Esophagus squamous epithelium (tissue), 5 donors: ENCODE measurements around the gene MAPKAPK3. TPM values are rescaled to one million over a fixed set of nuclear protein-coding genes. Genes with fewer than 3 reads are reported as not detected.

ENCODE experiments used
- DNase-seq: peaks from one replicate; lab custom pipeline; 2025; lab: John Stamatoyannopoulos, UW
- H3K27ac ChIP-seq, 4 donors: fragments of 200-600 bp; sonication (generic); one replicate each; pipeline ENCODE4 v1.5.1; 2016 to 2019; ENCODE audit warnings: mild to moderate bottlenecking in 1 of 4
- H3K27me3 ChIP-seq, 4 donors: fragments of 200-600 bp; sonication (generic); 1 replicate in 3 of 4; 2 replicates in 1 of 4; pipeline versions ENCODE4 v1.5.1 to v1.6.0; 2017 to 2021; ENCODE audit warnings: antibody characterized with exemption in 1 of 4
- H3K36me3 ChIP-seq, 3 donors: fragments of 200-600 bp; sonication (generic); one replicate each; pipeline ENCODE4 v1.5.1; 2016 to 2019
- H3K4me1 ChIP-seq, 3 donors: fragments of 200-600 bp; sonication (generic); one replicate each; pipeline ENCODE4 v1.5.1; 2017 to 2019
- H3K4me3 ChIP-seq, 4 donors: fragments of 200-600 bp; sonication (generic); 1 replicate in 3 of 4; 2 replicates in 1 of 4; pipeline ENCODE4 v1.5.1; 2016 to 2019; ENCODE audit warnings: mild to moderate bottlenecking in 2 of 4, moderate library complexity in 1 of 4
- H3K9me3 ChIP-seq, 3 donors: fragments of 200-600 bp; sonication (generic); one replicate each; pipeline ENCODE4 v1.5.1; 2016 to 2019
- POLR2A ChIP-seq, 4 donors: fragments of 450-650 bp; IDR thresholded peaks; one replicate each; pipeline ENCODE4 v1.6.1; 2017; ENCODE audit warnings: antibody characterized with exemption in 4 of 4, mild to moderate bottlenecking in 4 of 4, moderate library complexity in 3 of 4
- WGBS, 2 donors: methylation state at CpG; one replicate each; pipeline ENCODE4 v1.1.5; 2018; 5-methylcytosine and 5-hydroxymethylcytosine counted together
- intact Hi-C: fragments of 100-400 bp; cut with DNase I; formaldehyde crosslinking; loops from one replicate; pipeline ENCODE4 v1.15.0; 2022
- total RNA-seq, 4 donors: library from RNA; depleted of rRNA; stranded (reverse); fragments of >200 nt; gene quantifications; one replicate each; pipeline ENCODE4 v1.1.0, GENCODE V29; 2016
- TF ChIP-seq, protein P1 (sequence below), 6 experiments: fragments of 450-650 bp in 4 of 6; fragments of 200-600 bp in 2 of 6; sonication (generic) in 2 of 6; IDR thresholded peaks; one replicate each; pipeline ENCODE4 v1.5.1; 2016 to 2019; ENCODE audit warnings: antibody characterized with exemption in 6 of 6, mild to moderate bottlenecking in 4 of 6, moderate library complexity in 4 of 6
- donor health status: DM: yes; HTN: yes; CAD: no.

MAPKAPK3 gene
- total RNA-seq, 4 donors from 2014 or later: 46.5 to 65.6 (median 52.3) TPM

DNA sequence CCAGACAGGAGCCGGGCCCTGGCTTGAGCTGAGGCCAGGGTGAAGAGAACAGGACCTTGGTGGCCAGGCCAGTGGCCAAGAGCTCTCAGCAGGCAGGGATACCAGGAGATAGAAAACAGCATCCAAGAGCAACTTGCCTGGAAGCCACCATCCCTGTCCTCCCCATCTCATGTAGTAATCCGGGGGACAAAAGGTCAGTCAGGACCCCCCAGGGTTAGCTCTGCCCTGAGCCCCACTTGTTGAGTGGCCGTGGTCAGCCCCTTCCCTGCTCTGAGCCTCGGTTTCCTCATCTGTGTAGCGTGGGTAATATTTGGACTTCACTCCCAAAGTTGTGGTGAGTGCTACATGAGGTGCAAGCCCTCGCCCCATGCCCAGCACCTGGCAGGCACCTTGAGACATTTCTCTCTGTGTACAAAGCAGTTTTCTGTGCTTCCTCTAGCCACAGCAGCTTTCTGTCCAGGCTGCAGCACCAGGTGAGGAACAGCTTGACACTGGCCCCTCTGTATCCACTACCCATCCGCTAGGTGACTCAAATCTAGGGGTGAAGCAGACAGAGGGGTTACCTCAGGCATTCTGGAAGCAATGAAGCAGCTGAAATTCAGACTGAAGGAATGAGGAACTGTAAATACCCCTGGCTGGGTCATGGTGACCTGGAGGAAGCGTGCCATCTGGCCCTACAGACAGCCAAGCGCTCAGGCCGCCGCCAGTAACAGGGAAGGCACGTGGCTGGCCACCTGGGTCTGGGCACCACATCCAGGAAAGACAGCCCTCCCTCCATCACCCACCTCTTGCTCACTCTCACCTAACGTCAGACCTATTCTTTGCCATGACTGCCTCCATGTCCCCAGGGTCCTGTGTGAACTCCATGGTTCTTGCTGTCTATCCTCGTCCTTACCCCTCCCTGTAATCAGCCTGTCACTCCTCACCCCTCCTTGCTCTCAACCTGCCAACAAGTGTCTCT, 12.0 kb upstream of the MAPKAPK3 start:
- intact Hi-C loops: no loop called here
- H3K9me3 ChIP-seq: no peaks in the 10 kb centered on the region
- peaks cover 0 to 29% (median 3%) of the 10 kb centered on the region in 3 donors for H3K36me3 ChIP-seq
- H3K4me3 ChIP-seq: no peak overlapping the region
- H3K27me3 ChIP-seq: no peaks in the 10 kb centered on the region
- H3K4me1 ChIP-seq: peaks cover 67 to 100% (median 77%) of the 10 kb centered on the region in 3 donors
- WGBS, 2 donors: 38 to 55% methylated on average over 4 to 11 of the region's 14 CpGs
- H3K27ac ChIP-seq: peak overlapping the region; percentile 60 to 97 (median 78)
- no peak for DNase-seq
- no peak for TF ChIP-seq POLR2A (IDR thresholded peaks at IDR 0.05)
- TF ChIP-seq, protein P1, sequence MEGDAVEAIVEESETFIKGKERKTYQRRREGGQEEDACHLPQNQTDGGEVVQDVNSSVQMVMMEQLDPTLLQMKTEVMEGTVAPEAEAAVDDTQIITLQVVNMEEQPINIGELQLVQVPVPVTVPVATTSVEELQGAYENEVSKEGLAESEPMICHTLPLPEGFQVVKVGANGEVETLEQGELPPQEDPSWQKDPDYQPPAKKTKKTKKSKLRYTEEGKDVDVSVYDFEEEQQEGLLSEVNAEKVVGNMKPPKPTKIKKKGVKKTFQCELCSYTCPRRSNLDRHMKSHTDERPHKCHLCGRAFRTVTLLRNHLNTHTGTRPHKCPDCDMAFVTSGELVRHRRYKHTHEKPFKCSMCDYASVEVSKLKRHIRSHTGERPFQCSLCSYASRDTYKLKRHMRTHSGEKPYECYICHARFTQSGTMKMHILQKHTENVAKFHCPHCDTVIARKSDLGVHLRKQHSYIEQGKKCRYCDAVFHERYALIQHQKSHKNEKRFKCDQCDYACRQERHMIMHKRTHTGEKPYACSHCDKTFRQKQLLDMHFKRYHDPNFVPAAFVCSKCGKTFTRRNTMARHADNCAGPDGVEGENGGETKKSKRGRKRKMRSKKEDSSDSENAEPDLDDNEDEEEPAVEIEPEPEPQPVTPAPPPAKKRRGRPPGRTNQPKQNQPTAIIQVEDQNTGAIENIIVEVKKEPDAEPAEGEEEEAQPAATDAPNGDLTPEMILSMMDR (IDR thresholded peaks at IDR 0.05): no peak

DNA sequence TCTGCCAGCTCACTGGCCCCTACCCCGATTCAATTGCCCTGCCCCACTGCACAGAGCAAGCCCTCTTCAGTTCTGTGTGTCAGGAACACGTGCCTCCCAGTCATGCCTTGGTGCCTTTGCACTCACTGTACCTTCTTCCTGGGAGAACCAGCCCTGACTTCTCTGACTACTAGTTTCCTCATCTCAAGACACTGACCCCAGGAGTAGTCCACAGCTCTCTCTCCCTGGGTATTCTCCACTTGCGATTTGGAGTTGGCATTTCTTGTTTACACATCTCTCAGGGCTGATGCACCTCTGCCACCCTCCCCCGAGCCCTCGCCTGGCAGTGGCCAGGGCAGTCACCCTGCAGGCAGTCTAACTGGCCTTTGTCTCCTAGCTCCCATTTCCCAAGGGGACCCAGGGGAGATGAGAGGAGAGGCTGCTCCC, 11.0 kb upstream of the MAPKAPK3 start:
- Histone ChIP-seq H3K4me1 (peaks cover 69 to 100% (median 77%) of the 10 kb centered on the region in 3 donors), H3K27ac (peak overlapping the region; percentile 60 to 97 (median 78)), H3K4me3 (peak overlapping the region in 1 of 4 donors; percentile 6), H3K27me3 (no peaks in the 10 kb centered on the region), H3K36me3 (peaks cover 0 to 29% (median 3%) of the 10 kb centered on the region in 3 donors), H3K9me3 (no peaks in the 10 kb centered on the region)
- intact Hi-C loops: no loop called here
- TF ChIP-seq, protein P1 (IDR thresholded peaks at IDR 0.05): no peak
- no peak for TF ChIP-seq POLR2A (IDR thresholded peaks at IDR 0.05)
- 28 to 70% methylated on average over 3 to 5 of the region's 5 CpGs for WGBS, 2 donors
- no peak for DNase-seq

DNA sequence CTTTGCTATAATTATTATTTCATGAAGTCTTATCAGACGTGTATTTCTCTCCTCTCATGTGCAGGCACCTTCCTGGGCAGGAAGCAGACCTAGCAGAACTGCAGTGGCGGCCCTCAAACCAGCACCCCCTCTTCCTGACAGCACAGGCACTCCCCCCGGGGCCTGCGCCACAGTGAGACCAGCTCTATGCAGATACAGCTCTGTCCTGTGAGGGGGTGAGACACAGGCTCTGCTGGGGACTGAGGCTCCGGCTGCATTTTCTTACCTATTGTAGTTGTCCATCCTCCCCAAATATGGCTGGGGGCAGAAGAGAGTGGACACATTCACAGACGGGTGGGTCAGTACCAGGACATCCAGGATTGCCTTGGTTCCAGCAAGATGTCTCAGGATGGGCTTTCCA, 10.4 kb upstream of the MAPKAPK3 start:
- Histone ChIP-seq H3K4me1 (peaks cover 67 to 100% (median 76%) of the 10 kb centered on the region in 3 donors), H3K27ac (peak overlapping the region in 3 of 4 donors; percentile 60 to 97 (median 95)), H3K4me3 (peak overlapping the region in 2 of 4 donors; percentile 84 to 85), H3K36me3 (peaks cover 0 to 29% (median 3%) of the 10 kb centered on the region in 3 donors), H3K9me3 (no peaks in the 10 kb centered on the region), H3K27me3 (no peaks in the 10 kb centered on the region)
- TF ChIP-seq POLR2A (IDR thresholded peaks at IDR 0.05): no peak
- TF ChIP-seq, protein P1 (IDR thresholded peaks at IDR 0.05): no peak
- intact Hi-C loops: no loop called here
- DNase-seq: no peak
- WGBS, 2 donors: 67 to 80% methylated on average over 1 of the region's 6 CpGs

DNA sequence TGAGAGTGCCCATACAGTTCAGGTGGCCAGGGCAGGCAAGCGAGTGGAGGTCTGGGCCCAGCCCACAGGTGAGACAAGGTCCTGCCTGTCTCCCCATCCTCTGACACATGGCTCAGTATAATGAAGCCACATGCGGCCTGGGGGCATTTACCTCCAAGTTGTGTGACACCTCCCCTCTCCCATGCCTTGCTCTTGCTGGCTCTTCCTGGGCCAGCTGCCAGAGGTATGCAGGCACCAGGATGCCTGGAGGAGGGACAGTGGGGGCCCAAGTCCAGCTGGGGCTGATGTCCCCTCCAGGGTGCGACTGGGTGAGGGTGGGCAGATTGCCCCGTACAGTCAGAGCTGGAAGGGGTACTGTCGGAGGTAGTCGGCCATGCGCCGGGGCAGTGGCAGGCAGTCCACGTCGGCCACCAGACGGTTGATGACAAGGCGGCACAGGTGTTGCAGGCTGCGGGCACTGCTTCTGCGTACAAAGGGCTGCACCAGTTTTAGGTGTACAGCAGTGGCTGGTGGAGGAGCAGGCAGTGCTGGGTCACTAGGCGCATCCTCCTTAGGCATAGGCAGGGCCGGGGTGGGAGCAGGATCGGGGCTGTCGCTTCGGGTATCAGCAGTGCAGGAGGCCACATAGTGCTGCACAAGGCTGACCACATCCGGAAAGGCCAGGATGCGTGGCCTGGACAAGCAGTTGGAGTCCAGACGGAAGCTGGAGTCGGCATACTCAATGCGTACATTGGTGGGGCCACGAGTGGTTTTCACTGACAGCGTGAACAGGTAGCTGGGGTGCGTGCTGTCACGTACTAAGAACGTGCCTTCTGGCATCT, 9.5 kb upstream of the MAPKAPK3 start:
- WGBS, 2 donors: 68 to 69% methylated on average over 7 to 11 of the region's 29 CpGs
- H3K27ac ChIP-seq: peak overlapping the region in 2 of 4 donors; percentile 95 to 97
- peaks cover 62 to 98% (median 71%) of the 10 kb centered on the region in 3 donors for H3K4me1 ChIP-seq
- no peaks in the 10 kb centered on the region for H3K27me3 ChIP-seq
- TF ChIP-seq POLR2A (IDR thresholded peaks at IDR 0.05): no peak
- no peaks in the 10 kb centered on the region for H3K9me3 ChIP-seq
- intact Hi-C loops: no loop called here
- H3K4me3 ChIP-seq: peak overlapping the region in 3 of 4 donors; percentile 6 to 85 (median 84)
- DNase-seq: no peak
- peaks cover 0 to 29% (median 3%) of the 10 kb centered on the region in 3 donors for H3K36me3 ChIP-seq

DNA sequence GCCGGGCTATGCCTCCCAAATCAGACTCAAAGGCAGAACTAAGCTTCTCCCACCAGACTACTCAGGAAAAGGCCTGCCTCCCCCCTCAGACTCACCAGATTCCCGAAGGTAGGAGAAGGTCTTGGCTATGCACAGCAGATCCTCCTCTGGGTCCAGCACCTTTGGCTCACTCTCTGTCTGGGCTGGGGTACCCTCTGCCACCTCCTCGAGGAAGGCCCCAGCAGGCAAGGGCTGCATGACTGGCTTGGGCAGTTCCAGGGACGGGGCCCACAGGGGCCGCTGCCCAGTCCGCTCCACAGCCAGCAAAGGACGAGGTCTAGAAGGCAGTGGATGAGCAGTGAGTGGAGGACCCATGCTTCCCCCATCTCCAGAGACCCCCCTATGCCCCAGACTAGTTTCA, 8.7 kb upstream of the MAPKAPK3 start:
- WGBS, 2 donors: 100% methylated on average over 1 of the region's 7 CpGs; no CpG with 5 or more reads in 1 of the 2 donors
- TF ChIP-seq, protein P1 (IDR thresholded peaks at IDR 0.05): no peak
- no peak for TF ChIP-seq POLR2A (IDR thresholded peaks at IDR 0.05)
- H3K36me3 ChIP-seq: peaks cover 0 to 29% (median 3%) of the 10 kb centered on the region in 3 donors
- peak overlapping the region in 3 of 4 donors; percentile 6 to 85 (median 84) for H3K4me3 ChIP-seq
- no peaks in the 10 kb centered on the region for H3K9me3 ChIP-seq
- intact Hi-C loops: no loop called here
- peaks cover 55 to 98% (median 71%) of the 10 kb centered on the region in 3 donors for H3K4me1 ChIP-seq
- H3K27me3 ChIP-seq: no peaks in the 10 kb centered on the region
- no peak for DNase-seq
- no peak overlapping the region for H3K27ac ChIP-seq
